ENCODE measurements around the gene PCDHB12.
"Not testable (repeated sequence)": the region's sequence is repeated elsewhere in the genome, so short reads cannot be mapped to it uniquely, and the experiment has no call there.

The PCDHB12 gene

GRCh38 chr5:141210281-141210680 is 1.8 kb downstream of the PCDHB12 start:
- not testable (repeated sequence) for DNase-seq (ENCODE audit: low spot score)

GRCh38 chr5:141210849-141211248 is 2.3 kb downstream of the PCDHB12 start:
- not testable (repeated sequence) for DNase-seq (ENCODE audit: low spot score)

GRCh38 chr5:141213656-141214339 is 5.3 kb downstream of the PCDHB12 start, which contains the start of gene PCDHB13:
Gene PCDHB13, plus strand, starts transcription at chr5:141213919. Its CDS starts 205 bp downstream, at chr5:141214124.
- peak; percentile 31 for DNase-seq (ENCODE audit: low spot score)

- not testable (repeated sequence) for DNase-seq (ENCODE audit: low spot score)
Measured at GRCh38 chr5:141214583-141214982, 6.1 kb downstream of the PCDHB12 start.

GRCh38 chr5:141215504-141215903 is 7.0 kb downstream of the PCDHB12 start:
- DNase-seq (ENCODE audit: low spot score), result not testable (repeated sequence)

GRCh38 chr5:141216035-141216434 is 7.5 kb downstream of the PCDHB12 start:
- DNase-seq (ENCODE audit: low spot score), result not testable (repeated sequence)

GRCh38 chr5:141223112-141223783 is 14.7 kb downstream of the PCDHB12 start, which contains the start of gene PCDHB14:
Gene PCDHB14, plus strand, starts transcription at chr5:141223343. Its CDS starts 163 bp downstream, at chr5:141223506.
- DNase-seq (ENCODE audit: low spot score), result peak; percentile 28

- not testable (repeated sequence) for DNase-seq (ENCODE audit: low spot score)
Measured at GRCh38 chr5:141224844-141225243, 16.3 kb downstream of the PCDHB12 start.

GRCh38 chr5:141225421-141225820 is 16.9 kb downstream of the PCDHB12 start:
- DNase-seq (ENCODE audit: low spot score), result not testable (repeated sequence)

- DNase-seq (ENCODE audit: low spot score), result no peak
Measured at GRCh38 chr5:141234109-141234667, 25.7 kb downstream of the PCDHB12 start.

- not testable (repeated sequence) for DNase-seq (ENCODE audit: low spot score)
Measured at GRCh38 chr5:141235922-141236321, 27.4 kb downstream of the PCDHB12 start.

- DNase-seq (ENCODE audit: low spot score), result no peak
Measured at GRCh38 chr5:141236516-141237313, 28.2 kb downstream of the PCDHB12 start.

GRCh38 chr5:141241496-141241895 is 33.0 kb downstream of the PCDHB12 start:
- DNase-seq (ENCODE audit: low spot score), result no peak

GRCh38 chr5:141245250-141245717 is 36.8 kb downstream of the PCDHB12 start, which contains the start of gene PCDHB15:
Gene PCDHB15, plus strand, starts transcription at chr5:141245395. Its CDS starts 184 bp downstream, at chr5:141245579.
- no peak for DNase-seq (ENCODE audit: low spot score)

- not testable (repeated sequence) for DNase-seq (ENCODE audit: low spot score)
Measured at GRCh38 chr5:141246971-141247370, 38.5 kb downstream of the PCDHB12 start.

- not testable (repeated sequence) for DNase-seq (ENCODE audit: low spot score)
Measured at GRCh38 chr5:141247434-141247833, 38.9 kb downstream of the PCDHB12 start.

- DNase-seq (ENCODE audit: low spot score), result no peak
Measured at GRCh38 chr5:141250576-141250975, 42.1 kb downstream of the PCDHB12 start.

GRCh38 chr5:141258464-141258863 is 49.9 kb downstream of the PCDHB12 start:
- no peak for DNase-seq (ENCODE audit: low spot score)

GRCh38 chr5:141258948-141259347 is 50.4 kb downstream of the PCDHB12 start:
- DNase-seq (ENCODE audit: low spot score), result no peak

- no peak for DNase-seq (ENCODE audit: low spot score)
Measured at GRCh38 chr5:141260458-141261237, 52.1 kb downstream of the PCDHB12 start.

- DNase-seq (ENCODE audit: low spot score), result no peak
Measured at GRCh38 chr5:141261238-141261546, 52.7 kb downstream of the PCDHB12 start.
